Putamen (tissue), 1 donor: ENCODE results near the gene THOC6.
A peak's percentile ranks its signal among the peaks of the same experiment; 100 is the strongest.
"Not testable (repeated sequence)": the region's sequence is repeated elsewhere in the genome, so short reads cannot be mapped to it uniquely, and the experiment has no call there.

ENCODE experiments used
- DNase-seq: peaks from one replicate; pipeline ENCODE4 v3.0.0-alpha.2; 2016; ENCODE audit warnings: low spot score

The THOC6 gene

DNA sequence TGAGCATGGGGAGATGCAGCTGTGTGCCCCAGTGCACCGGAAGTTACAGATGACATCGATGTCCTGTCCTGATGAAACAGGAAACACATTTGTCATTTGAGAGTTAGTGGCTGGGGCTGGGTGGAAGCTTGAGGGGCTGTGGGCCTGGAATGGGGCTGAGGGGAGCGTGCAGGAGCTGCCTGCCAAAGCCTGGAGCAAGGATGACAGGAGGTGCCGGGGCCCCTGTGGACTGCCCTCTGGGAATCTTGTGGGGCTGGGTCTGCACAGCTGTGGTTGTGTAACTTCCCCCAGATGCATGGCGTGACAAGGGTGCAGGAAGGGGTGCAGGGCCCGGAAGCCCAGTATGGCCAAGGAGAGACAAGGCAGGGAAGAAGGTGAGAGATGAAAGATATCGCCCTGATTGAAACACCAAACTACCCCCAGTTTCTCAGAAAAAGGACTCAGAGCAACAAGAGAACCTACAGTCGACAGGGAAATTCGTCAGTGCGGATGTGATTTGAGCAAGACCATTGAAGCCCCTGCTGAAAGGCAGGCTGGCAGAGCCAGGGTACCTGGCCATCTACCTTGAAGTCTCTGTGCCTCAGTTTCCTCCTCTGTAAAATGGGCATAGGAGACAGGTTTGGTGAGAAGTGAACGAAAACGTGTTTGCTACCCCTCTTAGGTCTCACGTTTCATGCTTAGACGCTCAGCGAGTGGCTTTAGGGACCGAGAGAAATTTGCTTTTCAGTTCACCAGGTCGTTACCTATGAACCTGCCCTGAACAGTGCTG lies 31.3 kb downstream of the THOC6 start:
- DNase-seq, result no peak

GRCh38 chr16:3055734-3056115 lies 31.9 kb downstream of the THOC6 start:
- DNase-seq, result not testable (repeated sequence)

- DNase-seq, result no peak
Measured at GRCh38 chr16:3056336-3057180, 32.7 kb downstream of the THOC6 start.

DNA sequence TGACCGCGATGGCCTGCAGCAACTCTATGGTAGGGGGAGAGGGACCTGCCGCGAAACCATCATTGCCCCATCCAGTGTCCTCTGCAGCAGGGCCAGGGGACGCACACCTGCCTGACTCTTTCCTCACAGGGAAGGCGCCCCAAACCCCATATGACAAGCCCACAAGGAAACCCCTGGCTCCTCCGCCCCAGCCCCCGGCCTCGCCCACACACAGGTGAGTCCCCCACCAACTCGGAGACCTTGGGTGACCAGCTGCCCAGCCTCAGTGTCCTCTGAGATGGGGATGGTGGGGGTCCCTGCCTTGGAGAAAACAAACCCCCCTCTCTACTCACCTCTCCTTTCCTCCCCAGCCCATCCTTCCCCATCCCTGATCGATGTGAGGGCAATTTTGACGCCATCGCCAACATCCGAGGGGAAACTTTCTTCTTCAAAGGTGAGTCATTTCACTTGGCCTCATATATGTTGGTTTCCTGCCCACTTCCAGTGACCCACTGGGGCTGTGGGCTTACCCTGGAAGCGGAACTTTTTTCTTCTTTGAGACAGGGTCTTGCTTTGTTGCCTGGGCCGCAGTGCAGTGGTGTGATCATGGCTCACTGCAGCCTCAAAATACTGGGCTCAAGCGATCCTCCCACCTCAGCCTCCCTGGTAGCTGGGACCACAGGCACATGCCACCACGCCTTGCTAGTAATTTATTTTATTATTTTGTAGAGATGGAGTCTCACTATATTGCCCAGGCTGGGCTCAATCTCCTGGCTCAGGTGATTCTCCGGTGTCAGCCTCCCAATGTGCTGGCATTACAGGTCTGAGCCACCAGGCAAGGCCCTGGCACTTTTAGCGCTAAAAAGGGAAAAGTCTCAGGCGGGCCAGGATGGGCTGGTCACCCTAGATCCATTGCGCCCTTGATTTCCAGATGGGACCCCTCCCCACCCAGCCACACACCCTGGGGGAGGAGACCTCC lies 33.6 kb downstream of the THOC6 start:
- no peak for DNase-seq

DNA sequence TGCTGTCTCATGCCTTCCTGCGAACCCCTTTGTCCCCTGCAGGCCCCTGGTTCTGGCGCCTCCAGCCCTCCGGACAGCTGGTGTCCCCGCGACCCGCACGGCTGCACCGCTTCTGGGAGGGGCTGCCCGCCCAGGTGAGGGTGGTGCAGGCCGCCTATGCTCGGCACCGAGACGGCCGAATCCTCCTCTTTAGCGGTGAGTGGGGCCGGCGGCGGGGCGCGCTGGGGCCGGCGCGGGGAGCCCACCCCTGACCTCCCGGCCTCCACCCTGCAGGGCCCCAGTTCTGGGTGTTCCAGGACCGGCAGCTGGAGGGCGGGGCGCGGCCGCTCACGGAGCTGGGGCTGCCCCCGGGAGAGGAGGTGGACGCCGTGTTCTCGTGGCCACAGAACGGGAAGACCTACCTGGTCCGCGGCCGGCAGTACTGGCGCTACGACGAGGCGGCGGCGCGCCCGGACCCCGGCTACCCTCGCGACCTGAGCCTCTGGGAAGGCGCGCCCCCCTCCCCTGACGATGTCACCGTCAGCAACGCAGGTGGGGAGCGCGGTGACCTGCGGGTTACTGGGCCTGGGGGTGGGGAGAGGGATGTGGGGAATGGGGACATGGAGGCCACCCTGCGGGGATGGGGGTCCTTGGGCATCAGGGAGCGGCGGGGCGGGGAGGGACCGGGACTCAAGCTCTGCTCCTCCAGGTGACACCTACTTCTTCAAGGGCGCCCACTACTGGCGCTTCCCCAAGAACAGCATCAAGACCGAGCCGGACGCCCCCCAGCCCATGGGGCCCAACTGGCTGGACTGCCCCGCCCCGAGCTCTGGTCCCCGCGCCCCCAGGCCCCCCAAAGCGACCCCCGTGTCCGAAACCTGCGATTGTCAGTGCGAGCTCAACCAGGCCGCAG lies 34.5 kb downstream of the THOC6 start:
- peak; percentile 32 for DNase-seq

GRCh38 chr16:3059041-3059722 lies 35.3 kb downstream of the THOC6 start:
- peak; percentile 76 for DNase-seq

DNA sequence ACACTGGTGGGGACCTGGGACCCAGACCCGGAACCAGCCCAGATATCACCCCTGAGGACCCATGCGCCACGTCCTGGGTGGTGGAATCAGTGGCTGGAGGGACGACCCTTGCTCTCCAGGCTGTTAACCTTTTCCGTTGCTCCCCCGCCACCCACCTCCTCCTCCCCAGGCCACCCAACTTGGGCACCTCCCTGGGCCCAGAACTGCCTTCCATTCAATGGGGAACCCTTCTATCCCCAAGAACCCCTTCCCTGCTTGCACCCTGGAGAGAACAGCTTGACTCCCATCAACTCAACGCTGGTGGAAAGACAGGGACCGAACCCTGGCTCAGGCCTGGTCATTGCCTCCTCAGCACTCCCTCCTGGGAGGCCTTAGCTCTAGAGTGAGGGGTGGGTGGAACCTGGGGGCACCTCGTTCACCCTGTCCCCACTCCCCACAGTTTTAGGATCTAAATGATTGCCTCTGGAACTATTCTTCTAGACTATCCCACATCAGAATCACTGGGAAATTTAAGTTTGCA lies 35.9 kb downstream of the THOC6 start:
- DNase-seq, result no peak

- DNase-seq, result no peak
Measured at GRCh38 chr16:3060339-3061127, 36.7 kb downstream of the THOC6 start.

GRCh38 chr16:3062553-3062952 lies 38.7 kb downstream of the THOC6 start:
- DNase-seq, result no peak

DNA sequence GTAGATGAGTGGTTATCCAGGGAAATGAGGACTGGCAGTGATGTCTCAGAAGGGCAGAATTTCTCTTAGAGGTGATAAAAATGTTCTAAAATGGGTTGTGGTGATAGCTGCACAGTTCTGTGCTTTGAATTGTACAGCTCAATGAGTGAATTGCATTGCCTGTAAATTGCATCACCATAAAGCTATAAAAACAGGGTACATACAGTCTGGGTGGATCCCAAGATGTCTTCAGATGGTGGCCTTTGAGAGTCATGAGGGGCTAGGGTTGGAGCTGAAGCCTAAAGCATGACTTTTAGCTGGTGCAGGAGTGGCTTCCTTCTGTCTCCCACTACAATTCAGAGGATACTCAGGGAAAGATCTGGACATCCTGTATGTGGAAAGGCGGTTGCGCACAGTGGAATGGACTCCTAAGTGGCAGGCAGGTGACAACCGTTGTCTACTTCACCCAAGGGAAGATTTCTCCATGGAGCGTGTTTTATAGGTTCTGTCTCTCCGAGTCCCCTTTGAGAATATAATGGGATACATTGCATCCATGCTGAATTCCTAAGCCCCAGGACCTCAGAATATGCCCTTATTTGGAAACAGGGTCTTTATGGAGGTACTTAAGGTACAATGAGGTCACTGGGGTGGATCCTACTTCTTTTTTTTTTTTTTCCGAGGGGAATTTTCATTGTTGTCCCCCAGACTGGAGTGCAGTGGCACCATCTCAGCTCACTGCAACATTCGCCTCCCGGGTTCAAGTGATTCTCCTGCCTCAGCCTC lies 40.0 kb downstream of the THOC6 start:
- no peak for DNase-seq

DNA sequence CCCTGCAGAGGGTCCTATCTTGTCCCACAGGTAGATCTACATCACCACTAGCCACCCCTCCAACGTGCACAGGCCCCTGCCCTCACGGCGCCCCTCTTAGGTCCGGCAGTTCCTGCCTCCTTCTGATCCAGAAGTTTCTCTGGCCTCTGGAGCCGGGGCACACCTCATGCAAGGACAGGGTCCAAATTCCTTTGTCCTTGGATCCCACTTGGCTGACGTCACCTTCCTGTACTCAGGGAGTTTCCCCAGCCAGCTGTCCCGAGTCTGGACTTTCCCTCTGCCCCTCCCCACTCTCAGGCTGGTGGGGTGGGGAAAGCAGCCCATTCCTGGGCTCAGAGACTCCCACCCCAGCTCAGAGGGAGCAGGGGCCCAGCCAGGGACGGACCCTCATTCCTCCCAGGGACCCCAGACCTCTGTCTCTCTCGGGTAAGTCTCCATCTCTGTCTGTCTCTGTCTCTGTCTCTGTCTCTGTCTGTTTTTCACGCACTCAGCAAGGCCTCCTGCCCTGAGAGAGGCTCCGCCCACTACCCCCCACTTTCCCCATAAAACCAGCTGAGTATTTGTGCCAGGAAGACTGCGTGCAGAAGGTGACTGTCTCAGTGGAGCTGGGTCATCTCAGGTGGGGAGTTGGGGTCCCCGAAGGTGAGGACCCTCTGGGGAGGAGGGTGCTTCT lies 41.4 kb downstream of the THOC6 start, which contains the start of gene IL32:
TSS of gene IL32 (plus strand) at position 572 of the 673 bp plus-strand sequence. CDS start 172 bp downstream, outside the sequence.
- DNase-seq, result no peak

DNA sequence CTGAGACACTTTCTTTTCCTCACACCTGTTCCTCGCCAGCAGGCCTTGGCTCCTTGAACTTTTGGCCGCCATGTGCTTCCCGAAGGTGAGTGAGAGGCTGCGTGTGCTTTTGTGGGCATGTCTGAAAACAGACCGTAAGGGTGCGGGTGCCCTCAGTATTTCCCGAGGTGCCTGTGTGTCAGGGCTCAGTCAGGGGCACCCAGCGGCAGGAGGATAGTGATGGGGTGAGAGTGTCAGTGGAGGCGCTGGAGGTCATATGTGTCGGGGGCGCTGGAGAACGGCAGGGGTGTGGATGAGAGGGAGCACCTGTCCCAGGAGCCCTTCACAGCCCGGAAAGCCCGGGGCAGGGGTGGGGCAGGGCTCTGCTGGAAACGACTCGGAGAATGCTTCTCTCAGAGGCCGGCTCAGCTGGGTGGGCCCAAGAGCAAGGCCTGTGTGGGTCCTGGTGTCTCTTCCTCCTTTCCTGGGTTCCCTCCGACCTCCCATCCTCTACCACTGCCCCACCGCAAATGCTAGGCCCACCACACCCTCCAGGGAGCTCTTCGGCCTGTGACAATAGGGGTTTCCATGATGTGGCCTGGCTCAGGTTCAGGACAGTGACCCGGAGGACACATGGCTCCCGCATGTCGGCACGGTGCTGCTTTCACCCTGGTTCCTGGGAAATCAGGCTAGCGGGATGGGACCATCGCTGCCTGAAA lies 42.1 kb downstream of the THOC6 start:
- DNase-seq, result no peak

DNA sequence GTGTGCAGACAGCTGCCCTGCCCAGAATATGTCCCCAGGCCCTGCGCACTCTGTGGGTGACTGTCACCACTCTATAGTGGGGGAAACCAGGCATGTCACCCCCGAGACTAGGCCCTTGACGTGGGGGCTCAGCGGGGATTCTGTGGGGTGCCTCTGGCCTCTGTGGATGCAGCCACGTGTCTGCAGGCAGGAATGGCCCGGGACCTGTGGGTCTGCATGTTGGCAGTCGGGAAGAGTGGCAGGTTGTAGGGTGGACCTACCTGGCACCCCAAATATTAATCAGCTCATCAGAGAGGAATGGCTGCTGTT lies 42.6 kb downstream of the THOC6 start:
- DNase-seq, result no peak

DNA sequence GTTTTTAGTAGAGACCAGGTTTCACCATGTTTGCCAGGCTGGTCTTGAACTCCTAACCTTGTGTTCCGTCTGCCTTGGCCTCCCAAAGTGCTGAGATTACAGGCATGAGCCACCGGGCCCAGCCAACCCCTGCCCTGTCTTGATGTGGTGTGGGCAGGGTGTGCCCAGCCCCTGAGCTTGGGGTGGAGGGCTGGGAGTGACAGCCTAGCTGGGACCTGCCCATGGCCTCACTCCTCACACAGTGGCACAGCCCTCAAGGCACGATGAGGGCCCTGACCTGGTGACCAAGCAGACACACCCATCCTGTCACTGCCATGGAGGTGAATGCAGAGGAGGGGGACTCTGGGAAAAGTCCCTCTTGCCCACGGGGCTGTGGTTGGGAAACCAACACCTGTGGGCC lies 44.7 kb downstream of the THOC6 start:
- no peak for DNase-seq

DNA sequence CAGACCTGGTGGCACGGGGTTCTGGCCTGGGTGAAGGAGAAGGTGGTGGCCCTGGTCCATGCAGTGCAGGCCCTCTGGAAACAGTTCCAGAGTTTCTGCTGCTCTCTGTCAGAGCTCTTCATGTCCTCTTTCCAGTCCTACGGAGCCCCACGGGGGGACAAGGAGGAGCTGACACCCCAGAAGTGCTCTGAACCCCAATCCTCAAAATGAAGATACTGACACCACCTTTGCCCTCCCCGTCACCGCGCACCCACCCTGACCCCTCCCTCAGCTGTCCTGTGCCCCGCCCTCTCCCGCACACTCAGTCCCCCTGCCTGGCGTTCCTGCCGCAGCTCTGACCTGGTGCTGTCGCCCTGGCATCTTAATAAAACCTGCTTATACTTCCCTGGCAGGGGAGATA lies 45.3 kb downstream of the THOC6 start:
- DNase-seq, result not testable (repeated sequence)

DNA sequence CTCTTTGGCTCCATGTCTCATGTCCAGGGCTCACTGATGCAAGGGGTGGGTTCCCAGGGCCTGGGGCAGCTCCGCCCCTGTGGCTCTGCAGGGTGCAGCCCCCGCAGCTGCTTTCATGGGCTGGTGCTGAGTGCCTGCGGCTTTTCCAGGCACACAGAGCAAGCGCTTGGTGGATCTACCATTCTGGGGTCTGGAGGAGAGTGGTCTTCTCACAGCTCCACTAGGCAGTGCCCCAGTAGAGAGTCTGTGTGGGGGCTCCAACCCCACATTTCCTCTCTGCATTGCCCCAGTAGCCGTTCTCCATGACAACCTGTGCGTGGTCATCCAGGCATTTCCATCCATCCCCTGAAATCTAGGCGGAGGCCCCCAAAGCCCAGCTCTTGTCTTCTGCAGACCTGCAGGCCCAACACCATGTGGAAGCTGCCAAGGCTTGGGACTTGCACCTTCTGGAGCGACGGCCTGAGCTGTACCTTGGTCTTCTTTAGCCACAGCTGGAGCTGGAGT lies 46.8 kb downstream of the THOC6 start:
- no peak for DNase-seq

GRCh38 chr16:3071655-3072054 lies 47.8 kb downstream of the THOC6 start:
- DNase-seq, result no peak
